H1 (cell line): ENCODE results near the gene NEDD4. TPM values are rescaled to one million over a fixed set of nuclear protein-coding genes. Genes with fewer than 3 reads are reported as not detected.

ENCODE experiments used
- CTCF ChIA-PET: fragments of 300-600 bp; sonication (Branson Sonifier 250); formaldehyde crosslinking; loops from one replicate; lab custom pipeline; 2021; ENCODE audit not compliant: partially characterized antibody; lab: Charles Lee
- POLR2A ChIA-PET: fragments of 300-600 bp; sonication (Branson Sonifier 250); formaldehyde crosslinking; loops from one replicate; lab custom pipeline; 2021; ENCODE audit warnings: inconsistent platforms; ENCODE audit not compliant: partially characterized antibody; lab: Charles Lee
- DNase-seq, 2 experiments: peaks; one replicate each; pipeline versions ENCODE4 v3.0.0 to v3.0.0-alpha.2; 2010 to 2022; ENCODE audit warnings: low spot score in 2 of 2, low read depth in 1 of 2, mixed read lengths in 1 of 2
- FAIRE-seq: peaks from 2 replicates; lab custom pipeline; 2011; peaks lifted over from hg19 to GRCh38; lab: Jason Lieb, UNC
- H2AFZ ChIP-seq: 2 replicates; pipeline ENCODE4 v1.8.1; 2012; ENCODE audit warnings: low read length, inconsistent platforms
- H2AK5ac ChIP-seq: 2 replicates; pipeline ENCODE4 v1.6.1; 2013; ENCODE audit warnings: low read depth, low read length
- H2BK120ac ChIP-seq: replicated peaks from 2 replicates; pipeline ENCODE3; 2013; ENCODE audit warnings: low read depth, low read length, inconsistent platforms
- H2BK12ac ChIP-seq: 2 replicates; pipeline ENCODE4 v1.6.1; 2013; ENCODE audit warnings: low read depth, low read length
- H2BK15ac ChIP-seq: 2 replicates; pipeline ENCODE4 v1.6.1; 2013; ENCODE audit warnings: low read length
- H2BK20ac ChIP-seq: 2 replicates; pipeline ENCODE4 v1.6.1; 2013; ENCODE audit warnings: low read length
- H2BK5ac ChIP-seq: 2 replicates; pipeline ENCODE4 v1.6.1; 2013; ENCODE audit warnings: low read depth, low read length
- H3K14ac ChIP-seq: 2 replicates; pipeline ENCODE4 v1.6.1; 2013; ENCODE audit warnings: inconsistent platforms; ENCODE audit not compliant: insufficient read length
- H3K18ac ChIP-seq: 2 replicates; pipeline ENCODE4 v1.6.1; 2013; ENCODE audit warnings: low read length; ENCODE audit errors: extremely low read depth
- H3K23ac ChIP-seq: 2 replicates; pipeline ENCODE4 v1.6.1; 2013; ENCODE audit warnings: inconsistent platforms; ENCODE audit not compliant: insufficient read length
- H3K23me2 ChIP-seq: 2 replicates; pipeline ENCODE4 v1.6.1; 2013; ENCODE audit warnings: low read depth, low read length
- H3K27ac ChIP-seq: 2 replicates; pipeline ENCODE4 v1.6.1; 2011; ENCODE audit warnings: low read depth, low read length, inconsistent platforms
- H3K27me3 ChIP-seq, 4 experiments: replicated peaks in 1 of 4; 1 replicate in 1 of 4; 2 replicates in 3 of 4; pipeline versions ENCODE4 v1.6.1 to v1.8.1; 2011 to 2013; ENCODE audit warnings: low read length in 3 of 4, mild to moderate bottlenecking in 3 of 4, inconsistent platforms in 2 of 4, mixed read lengths in 2 of 4, moderate library complexity in 1 of 4; ENCODE audit not compliant: control insufficient read depth in 3 of 4, insufficient read depth in 3 of 4; ENCODE audit errors: extremely low read depth in 1 of 4
- H3K36me3 ChIP-seq, 4 experiments: 2 replicates each; pipeline versions ENCODE4 v1.6.1 to v1.8.1; 2011 to 2013; ENCODE audit warnings: mild to moderate bottlenecking in 4 of 4, low read length in 3 of 4, moderate library complexity in 2 of 4, control low read depth in 1 of 4, inconsistent platforms in 1 of 4; ENCODE audit not compliant: insufficient read depth in 4 of 4, control insufficient read depth in 2 of 4
- H3K4ac ChIP-seq: replicated peaks from 2 replicates; pipeline ENCODE3; 2013; ENCODE audit warnings: low read length, low read depth, mixed read lengths, inconsistent platforms; ENCODE audit not compliant: insufficient read length
- H3K4me1 ChIP-seq, 4 experiments: replicated peaks in 1 of 4; 1 replicate in 1 of 4; 2 replicates in 3 of 4; pipeline versions ENCODE4 v1.6.1 to v1.8.1; 2011 to 2013; ENCODE audit warnings: low read length in 3 of 4, inconsistent platforms in 2 of 4, mixed read lengths in 1 of 4; ENCODE audit not compliant: insufficient read depth in 4 of 4, control insufficient read depth in 3 of 4
- H3K4me2 ChIP-seq, 2 experiments: 2 replicates each; pipeline versions ENCODE4 v1.6.1 to v1.8.1; 2011 to 2013; ENCODE audit warnings: low read depth in 2 of 2, low read length in 2 of 2, control low read depth in 1 of 2, inconsistent platforms in 1 of 2, mild to moderate bottlenecking in 1 of 2; ENCODE audit not compliant: insufficient read depth in 1 of 2
- H3K4me3 ChIP-seq, 4 experiments: fragments of 200-600, 300-600 bp in 1 of 4; sonication (generic), shearing (Covaris generic), sonication (Bioruptor Twin) in 1 of 4; 2 replicates each; pipeline versions ENCODE4 v1.5.1 to v1.8.1; 2011 to 2016; ENCODE audit warnings: low read length in 4 of 4, low read depth in 3 of 4, control low read depth in 2 of 4, inconsistent platforms in 2 of 4, mild to moderate bottlenecking in 2 of 4, mixed read lengths in 1 of 4, moderate library complexity in 1 of 4; ENCODE audit not compliant: insufficient read depth in 2 of 4; ENCODE audit errors: extremely low read depth in 1 of 4
- H3K56ac ChIP-seq: replicated peaks from 2 replicates; pipeline ENCODE3; 2013; ENCODE audit warnings: low read depth, mild to moderate bottlenecking, mixed read lengths, low read length, inconsistent platforms; ENCODE audit not compliant: insufficient read length
- H3K79me1 ChIP-seq: 2 replicates; pipeline ENCODE4 v1.6.1; 2013; ENCODE audit warnings: low read depth, low read length, control low read depth
- H3K79me2 ChIP-seq, 2 experiments: 2 replicates each; pipeline versions ENCODE4 v1.6.1 to v1.8.1; 2012 to 2013; ENCODE audit warnings: low read length in 2 of 2, mild to moderate bottlenecking in 2 of 2, inconsistent platforms in 1 of 2; ENCODE audit not compliant: insufficient read depth in 2 of 2, control insufficient read depth in 1 of 2
- H3K9ac ChIP-seq, 4 experiments: replicated peaks in 1 of 4; 1 replicate in 1 of 4; 2 replicates in 3 of 4; pipeline versions ENCODE4 v1.6.1 to v1.8.1; 2011 to 2013; ENCODE audit warnings: low read depth in 3 of 4, low read length in 3 of 4, control low read depth in 2 of 4, mild to moderate bottlenecking in 2 of 4, moderate library complexity in 2 of 4, inconsistent platforms in 1 of 4; ENCODE audit errors: extremely low read depth in 1 of 4
- H3K9me3 ChIP-seq, 2 experiments: 2 replicates each; pipeline versions ENCODE4 v1.6.1 to v1.8.1; 2012 to 2013; ENCODE audit warnings: mild to moderate bottlenecking in 2 of 2, moderate library complexity in 2 of 2, control low read depth in 1 of 2, inconsistent platforms in 1 of 2, low read depth in 1 of 2, low read length in 1 of 2, mixed read lengths in 1 of 2; ENCODE audit not compliant: insufficient read depth in 2 of 2
- H4K20me1 ChIP-seq, 2 experiments: replicated peaks in 1 of 2; 2 replicates each; pipeline versions ENCODE3 to v1.8.1; 2011 to 2013; ENCODE audit warnings: inconsistent platforms in 2 of 2, low read length in 2 of 2, mild to moderate bottlenecking in 1 of 2; ENCODE audit not compliant: insufficient read depth in 2 of 2, control insufficient read depth in 1 of 2
- H4K5ac ChIP-seq: 2 replicates; pipeline ENCODE4 v1.6.1; 2013; ENCODE audit warnings: low read length, low read depth, mixed read lengths, inconsistent platforms; ENCODE audit not compliant: insufficient read length
- H4K8ac ChIP-seq: 2 replicates; pipeline ENCODE4 v1.8.0; 2013; ENCODE audit warnings: mild to moderate bottlenecking, moderate library complexity, low read length, inconsistent platforms; ENCODE audit not compliant: insufficient read depth; ENCODE audit errors: extremely low read depth
- H4K91ac ChIP-seq: replicated peaks from 2 replicates; pipeline ENCODE3; 2013; ENCODE audit warnings: low read length, mixed read lengths, inconsistent platforms; ENCODE audit not compliant: insufficient read length
- CBX8 ChIP-seq: fragments of 300-800, 300-1000 bp; sonication (generic); IDR thresholded peaks from 2 replicates; pipeline ENCODE4 v1.7.1; 2016; ENCODE audit warnings: low read depth, low read length, borderline replicate concordance
- POLR2A ChIP-seq, 2 experiments: IDR thresholded peaks; 1 replicate in 1 of 2; 2 replicates in 1 of 2; pipeline ENCODE4 v1.6.1; 2011; ENCODE audit warnings: low read depth in 2 of 2, low read length in 2 of 2, mild to moderate bottlenecking in 2 of 2; ENCODE audit errors: control extremely low read depth in 1 of 2
- YY1 ChIP-seq: IDR thresholded peaks from 2 replicates; pipeline ENCODE4 v1.6.1; 2011; ENCODE audit warnings: low read depth, mild to moderate bottlenecking, low read length
- WGBS, 2 experiments: shearing (Covaris generic) in 1 of 2; methylation state at CpG; one replicate each; pipeline versions ENCODE4 v1.1.6 to v1.1.7; 2013 to 2015; ENCODE audit warnings: low lambda C conversion rate in 2 of 2, mixed read lengths in 2 of 2, inconsistent platforms in 1 of 2, low coverage in 1 of 2, missing lambda C conversion rate in 1 of 2; ENCODE audit not compliant: insufficient replicate concordance in 2 of 2, insufficient coverage in 1 of 2, insufficient read length in 1 of 2; ENCODE audit errors: extremely low coverage in 1 of 2, missing lambda C conversion rate in 1 of 2; 5-methylcytosine and 5-hydroxymethylcytosine counted together
- polyA plus RNA-seq, 7 experiments: library from polyadenylated mRNA; depleted of rRNA in 3 of 7; stranded (reverse) in 5 of 7; unstranded in 2 of 7; fragments of >200 nt in 5 of 7; fragments of 200-250 nt in 2 of 7; gene quantifications; 1 replicate in 5 of 7; 2 replicates in 1 of 7; 4 replicates in 1 of 7; pipeline versions ENCODE4 v1.2.1 to v1.2.3, GENCODE V29; 2011 to 2013; ENCODE audit warnings: missing spikeins in 2 of 7, mixed read lengths in 2 of 7
- total RNA-seq: library from RNA; stranded (reverse); fragmentation: NEBNext Ultra II Directional; extraction: Animal tissue kit (Norgen Biotek cat#: 25700); gene quantifications from 2 replicates; pipeline ENCODE4 v1.2.1, GENCODE V29; 2021

The NEDD4 gene
- total and polyA plus RNA-seq, 2 of the 8 experiments (the other 6 are each of a cell fraction or from before 2014, with no cell fraction given): 0.95 to 3.9 TPM

- Histone ChIP-seq H3K4me2 (no peak overlapping the region), H4K5ac (no peak overlapping the region), H3K79me1 (no peaks in the 10 kb centered on the region), H2AFZ (no peak overlapping the region), H3K79me2 (no peaks in the 10 kb centered on the region), H3K4me1 (no peaks in the 10 kb centered on the region), H2BK15ac (no peak overlapping the region), H3K27ac (no peak overlapping the region), H3K27me3 (peaks cover 0 to 5% (median 0%) of the 10 kb centered on the region in 4 experiments; a peak in 2 of 7 replicates), H2BK5ac (no peak overlapping the region), H2BK20ac (no peak overlapping the region), H4K91ac (no peak overlapping the region), H3K36me3 (no peaks in the 10 kb centered on the region), H3K23ac (no peak overlapping the region), H3K9me3 (no peaks in the 10 kb centered on the region), H3K4me3 (no peak overlapping the region), H4K20me1 (no peaks in the 10 kb centered on the region), H4K8ac (no peak overlapping the region), H3K4ac (no peak overlapping the region), H2BK120ac (no peak overlapping the region), H3K23me2 (peaks cover 3% of the 10 kb centered on the region; the same call in 1 of the 2 replicates), H3K14ac (no peak overlapping the region), H3K56ac (no peak overlapping the region), H2AK5ac (no peak overlapping the region), H3K9ac (no peak overlapping the region), H2BK12ac (no peak overlapping the region), H3K18ac (no peak overlapping the region)
- DNase-seq: no peak
- POLR2A ChIA-PET: interaction anchor here (0.6 kb wide), 1 partner anchor 680 kb away, joined by 3 read pairs; the partner anchor contains the start of genes PIGB and PIGBOS1
- no peak for FAIRE-seq
- CTCF ChIA-PET: interaction anchor here (0.8 kb wide), 1 partner anchor 32 kb away, joined by 3 read pairs; no protein-coding TSS in a partner anchor
- WGBS, 2 experiments: 93% methylated on average over 1 of the region's 1 CpG; no CpG with 5 or more reads in 1 of the 2 experiments
- TF ChIP-seq YY1 (no peak), CBX8 (no peak), POLR2A (IDR thresholded peaks at IDR 0.05; ENCODE audit: control extremely low read depth in 1 of 2, low read depth in 2 of 2, low read length in 2 of 2) (no peak)
These were observed 5.1 kb upstream of the NEDD4 start for GRCh38 chr15:55998478-55998877.
